ENCODE measurements around the gene DAP.

GRCh38 chr5:10779592-10779991, 18.6 kb upstream of the DAP start:
- no peak for TF ChIP-seq POLR2AphosphoS5 (IDR thresholded peaks at IDR 0.05; ENCODE audit: low read depth, low read length)
- no peak for TF ChIP-seq POLR2A (IDR thresholded peaks at IDR 0.05; ENCODE audit: low read depth, low read length)
- no peak for TF ChIP-seq TAF1 (IDR thresholded peaks at IDR 0.05; ENCODE audit: low read depth, low read length)
- no peak for TF ChIP-seq POU2F2 (IDR thresholded peaks at IDR 0.05; ENCODE audit: low read depth, low read length)
- no peak for TF ChIP-seq SPI1 (IDR thresholded peaks at IDR 0.05; ENCODE audit: low read depth, low read length)

All from GM12891 (cell line).